Esophagus squamous epithelium (tissue), 5 donors: ENCODE data around the gene FARP2. TPM values are rescaled to one million over a fixed set of nuclear protein-coding genes. Genes with fewer than 3 reads are reported as not detected.
"Not testable (repeated sequence)": the region's sequence is repeated elsewhere in the genome, so short reads cannot be mapped to it uniquely, and the experiment has no call there.

Experiments used
- DNase-seq: peaks from one replicate; lab custom pipeline; 2025; lab: John Stamatoyannopoulos, UW
- H3K27ac ChIP-seq, 4 donors: fragments of 200-600 bp; sonication (generic); one replicate each; pipeline ENCODE4 v1.5.1; 2016 to 2019; ENCODE audit warnings: mild to moderate bottlenecking in 1 of 4
- H3K27me3 ChIP-seq, 4 donors: fragments of 200-600 bp; sonication (generic); 1 replicate in 3 of 4; 2 replicates in 1 of 4; pipeline versions ENCODE4 v1.5.1 to v1.6.0; 2017 to 2021; ENCODE audit warnings: antibody characterized with exemption in 1 of 4
- H3K36me3 ChIP-seq, 3 donors: fragments of 200-600 bp; sonication (generic); one replicate each; pipeline ENCODE4 v1.5.1; 2016 to 2019
- H3K4me1 ChIP-seq, 3 donors: fragments of 200-600 bp; sonication (generic); one replicate each; pipeline ENCODE4 v1.5.1; 2017 to 2019
- H3K4me3 ChIP-seq, 4 donors: fragments of 200-600 bp; sonication (generic); 1 replicate in 3 of 4; 2 replicates in 1 of 4; pipeline ENCODE4 v1.5.1; 2016 to 2019; ENCODE audit warnings: mild to moderate bottlenecking in 2 of 4, moderate library complexity in 1 of 4
- H3K9me3 ChIP-seq, 3 donors: fragments of 200-600 bp; sonication (generic); one replicate each; pipeline ENCODE4 v1.5.1; 2016 to 2019
- CTCF ChIP-seq, 6 experiments: fragments of 450-650 bp in 4 of 6; fragments of 200-600 bp in 2 of 6; sonication (generic) in 2 of 6; IDR thresholded peaks; one replicate each; pipeline ENCODE4 v1.5.1; 2016 to 2019; ENCODE audit warnings: antibody characterized with exemption in 6 of 6, mild to moderate bottlenecking in 4 of 6, moderate library complexity in 4 of 6
- POLR2A ChIP-seq, 4 donors: fragments of 450-650 bp; IDR thresholded peaks; one replicate each; pipeline ENCODE4 v1.6.1; 2017; ENCODE audit warnings: antibody characterized with exemption in 4 of 4, mild to moderate bottlenecking in 4 of 4, moderate library complexity in 3 of 4
- WGBS, 2 donors: methylation state at CpG; one replicate each; pipeline ENCODE4 v1.1.5; 2018; 5-methylcytosine and 5-hydroxymethylcytosine counted together
- intact Hi-C: fragments of 100-400 bp; cut with DNase I; formaldehyde crosslinking; loops from one replicate; pipeline ENCODE4 v1.15.0; 2022
- total RNA-seq, 4 donors: library from RNA; depleted of rRNA; stranded (reverse); fragments of >200 nt; gene quantifications; one replicate each; pipeline ENCODE4 v1.1.0, GENCODE V29; 2016
- donor health status: DM: yes; HTN: yes; CAD: no.

Gene FARP2
- total RNA-seq, 4 donors from 2014 or later = 20.8 to 41.8 (median 37.1) TPM

GRCh38 chr2:241422350-241422749 is 66.3 kb downstream of the FARP2 start:
- 80 to 100% methylated on average over 1 of the region's 1 CpG for WGBS, 2 donors
- no peaks in the 10 kb centered on the region for H3K27me3 ChIP-seq
- intact Hi-C loops = no loop called here
- H3K4me3 ChIP-seq = no peak overlapping the region
- H3K27ac ChIP-seq = no peak overlapping the region
- no peak for DNase-seq
- peaks cover 11 to 64% (median 13%) of the 10 kb centered on the region in 3 donors for H3K36me3 ChIP-seq
- peaks cover 0 to 6% (median 0%) of the 10 kb centered on the region in 3 donors for H3K9me3 ChIP-seq
- H3K4me1 ChIP-seq = no peaks in the 10 kb centered on the region
- no peak for TF ChIP-seq CTCF (IDR thresholded peaks at IDR 0.05)
- no peak for TF ChIP-seq POLR2A (IDR thresholded peaks at IDR 0.05)

- peaks cover 7 to 57% (median 13%) of the 10 kb centered on the region in 3 donors for H3K36me3 ChIP-seq
- H3K9me3 ChIP-seq, H3K27me3 ChIP-seq, H3K4me1 ChIP-seq, H3K4me3 ChIP-seq, intact Hi-C loops, DNase-seq, H3K27ac ChIP-seq: not testable (repeated sequence)
- 32 to 100% methylated on average over 1 of the region's 1 CpG for WGBS, 2 donors
Observed at GRCh38 chr2:241423489-241423888, 67.4 kb downstream of the FARP2 start.

GRCh38 chr2:241425368-241425767 is 69.3 kb downstream of the FARP2 start:
- WGBS, 2 donors = 98% methylated on average over 3 of the region's 3 CpGs
- H3K9me3 ChIP-seq = peaks cover 0 to 6% (median 0%) of the 10 kb centered on the region in 3 donors
- H3K4me3 ChIP-seq = no peak overlapping the region

GRCh38 chr2:241430178-241430577 is 74.1 kb downstream of the FARP2 start:
- H3K9me3 ChIP-seq = no peaks in the 10 kb centered on the region
- H3K27ac ChIP-seq = no peak overlapping the region
- H3K4me1 ChIP-seq = no peaks in the 10 kb centered on the region
- H3K4me3 ChIP-seq = no peak overlapping the region
- H3K36me3 ChIP-seq = peaks cover 0 to 71% (median 11%) of the 10 kb centered on the region in 3 donors
- no peaks in the 10 kb centered on the region for H3K27me3 ChIP-seq
- intact Hi-C loops = no loop called here
- 88 to 97% methylated on average over 2 of the region's 2 CpGs for WGBS, 2 donors
- no peak for DNase-seq
- TF ChIP-seq POLR2A (IDR thresholded peaks at IDR 0.05) = no peak
- TF ChIP-seq CTCF (IDR thresholded peaks at IDR 0.05) = no peak

More at GRCh38 chr2:241425368-241425767, 69.3 kb downstream of the FARP2 start:
- DNase-seq = no peak
- Histone ChIP-seq H3K27me3 (no peaks in the 10 kb centered on the region), H3K36me3 (peaks cover 7 to 57% (median 13%) of the 10 kb centered on the region in 3 donors), H3K27ac (no peak overlapping the region), H3K4me1 (no peaks in the 10 kb centered on the region)
- TF ChIP-seq CTCF (IDR thresholded peaks at IDR 0.05) (no peak), POLR2A (IDR thresholded peaks at IDR 0.05) (no peak)
- intact Hi-C loops = no loop called here

- no peak overlapping the region for H3K27ac ChIP-seq
- no peak for DNase-seq
- no peaks in the 10 kb centered on the region for H3K4me1 ChIP-seq
- H3K27me3 ChIP-seq = no peaks in the 10 kb centered on the region
- intact Hi-C loops = no loop called here
- peaks cover 0 to 99% (median 22%) of the 10 kb centered on the region in 3 donors for H3K36me3 ChIP-seq
- H3K4me3 ChIP-seq = no peak overlapping the region
- 83 to 87% methylated on average over 6 of the region's 6 CpGs for WGBS, 2 donors
- no peak for TF ChIP-seq CTCF (IDR thresholded peaks at IDR 0.05)
- TF ChIP-seq POLR2A (IDR thresholded peaks at IDR 0.05) = no peak
- H3K9me3 ChIP-seq = no peaks in the 10 kb centered on the region
Observed at GRCh38 chr2:241432824-241433448, 76.9 kb downstream of the FARP2 start.
